ENCODE data around the gene DOCK8. TPM values are rescaled to one million over a fixed set of nuclear protein-coding genes. Genes with fewer than 3 reads are reported as not detected.

The DOCK8 gene
- total and polyA plus RNA-seq, 2 of the 4 experiments (the other 2 are of a cell fraction): not detected

GRCh38 chr9:511861-512260 is 297.2 kb downstream of the DOCK8 start:
- intact Hi-C loops (cut with micrococcal nuclease) (no loop called here), in situ Hi-C loops (cut with MboI; ENCODE audit: low sequenced_read_pairs) (no loop called here), dilution Hi-C loops (cut with HindIII; ENCODE audit: low sequenced_read_pairs, unreplicated experiment) (no loop called here)
- no CpG with 5 or more reads among the region's 1 CpG for WGBS, 2 experiments (ENCODE audit: extremely low coverage in 2 of 2, insufficient read length in 1 of 2)
- Histone ChIP-seq H3K56ac (ENCODE audit: extremely low read depth, insufficient read depth, low read length) (no peak overlapping the region), H3K4me3 (ENCODE audit: insufficient read depth, low read depth, low read length) (no peak overlapping the region), H2BK5ac (ENCODE audit: low read depth, low read length, poor library complexity, severe bottlenecking) (no peak overlapping the region), H4K91ac (ENCODE audit: insufficient read depth, low read depth, low read length) (no peak overlapping the region), H3K4ac (ENCODE audit: low read depth, low read length) (no peak overlapping the region), H3K36me3 (ENCODE audit: control insufficient read depth, insufficient read depth, low read length) (no peaks in the 10 kb centered on the region), H3K14ac (replicated peaks; ENCODE audit: low read depth, low read length) (no peak overlapping the region), H2BK15ac (ENCODE audit: low read depth, low read length) (no peak overlapping the region), H3K9ac (ENCODE audit: low read depth, low read length) (no peak overlapping the region), H3K27ac (ENCODE audit: insufficient read depth, low read length) (no peak overlapping the region), H3K27me3 (ENCODE audit: control insufficient read depth, insufficient read depth, low read length) (no peaks in the 10 kb centered on the region; the same call in 1 of the 2 replicates), H4K20me1 (ENCODE audit: insufficient read depth, low read length) (no peaks in the 10 kb centered on the region), H2AFZ (replicated peaks; ENCODE audit: low read length, poor library complexity) (no peak overlapping the region), H2AK9ac (replicated peaks; ENCODE audit: low read depth, low read length, poor library complexity) (no peak overlapping the region), H4K8ac (ENCODE audit: low read depth in 2 of 2, low read length in 2 of 2) (no peak overlapping the region), H3K23ac (ENCODE audit: low read depth, low read length) (no peak overlapping the region), H3K4me2 (ENCODE audit: low read depth, low read length) (no peak overlapping the region), H2AK5ac (ENCODE audit: low read depth, low read length) (no peak overlapping the region), H3K4me1 (ENCODE audit: control insufficient read depth, insufficient read depth, low read length) (no peaks in the 10 kb centered on the region), H4K5ac (ENCODE audit: low read depth, low read length) (no peak overlapping the region), H3K18ac (ENCODE audit: low read depth, low read length) (no peak overlapping the region), H2BK20ac (ENCODE audit: low read depth, low read length) (no peak overlapping the region), H2BK120ac (ENCODE audit: low read depth, low read length) (no peak overlapping the region), H3K79me1 (ENCODE audit: low read depth in 1 of 2, low read length in 2 of 2) (no peaks in the 10 kb centered on the region), H3K9me1 (ENCODE audit: insufficient read depth, low read length) (no peaks in the 10 kb centered on the region), H3K9me3 (ENCODE audit: control insufficient read depth, insufficient read depth, low read length) (no peaks in the 10 kb centered on the region)
- POLR2A ChIA-PET (ENCODE audit: unreplicated experiment): no interaction called here
- ATAC-seq (ENCODE audit: low read depth) (no peak), DNase-seq (no peak)
- CTCF ChIA-PET: no interaction called here
- no peak for TF ChIP-seq MXI1 (IDR thresholded peaks at IDR 0.05; ENCODE audit: borderline replicate concordance, low read depth, low read length)
- no peak for TF ChIP-seq RAD21 (IDR thresholded peaks at IDR 0.05; ENCODE audit: low read length)
- no peak for TF ChIP-seq RFX5 (IDR thresholded peaks at IDR 0.05; ENCODE audit: low read depth, low read length)
- TF ChIP-seq BHLHE40 (IDR thresholded peaks at IDR 0.05; ENCODE audit: low read depth, low read length): no peak
- TF ChIP-seq POLR2A (IDR thresholded peaks at IDR 0.05; ENCODE audit: low read depth, low read length): no peak
- TF ChIP-seq FOS (IDR thresholded peaks at IDR 0.05; ENCODE audit: low read depth, low read length): no peak
- TF ChIP-seq, protein P1, sequence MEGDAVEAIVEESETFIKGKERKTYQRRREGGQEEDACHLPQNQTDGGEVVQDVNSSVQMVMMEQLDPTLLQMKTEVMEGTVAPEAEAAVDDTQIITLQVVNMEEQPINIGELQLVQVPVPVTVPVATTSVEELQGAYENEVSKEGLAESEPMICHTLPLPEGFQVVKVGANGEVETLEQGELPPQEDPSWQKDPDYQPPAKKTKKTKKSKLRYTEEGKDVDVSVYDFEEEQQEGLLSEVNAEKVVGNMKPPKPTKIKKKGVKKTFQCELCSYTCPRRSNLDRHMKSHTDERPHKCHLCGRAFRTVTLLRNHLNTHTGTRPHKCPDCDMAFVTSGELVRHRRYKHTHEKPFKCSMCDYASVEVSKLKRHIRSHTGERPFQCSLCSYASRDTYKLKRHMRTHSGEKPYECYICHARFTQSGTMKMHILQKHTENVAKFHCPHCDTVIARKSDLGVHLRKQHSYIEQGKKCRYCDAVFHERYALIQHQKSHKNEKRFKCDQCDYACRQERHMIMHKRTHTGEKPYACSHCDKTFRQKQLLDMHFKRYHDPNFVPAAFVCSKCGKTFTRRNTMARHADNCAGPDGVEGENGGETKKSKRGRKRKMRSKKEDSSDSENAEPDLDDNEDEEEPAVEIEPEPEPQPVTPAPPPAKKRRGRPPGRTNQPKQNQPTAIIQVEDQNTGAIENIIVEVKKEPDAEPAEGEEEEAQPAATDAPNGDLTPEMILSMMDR (conservative IDR thresholded peaks at IDR 0.05; ENCODE audit: low read depth, low read length): no peak
- TF ChIP-seq CEBPB (IDR thresholded peaks at IDR 0.05; ENCODE audit: low read depth, low read length): no peak
- TF ChIP-seq, protein P2, sequence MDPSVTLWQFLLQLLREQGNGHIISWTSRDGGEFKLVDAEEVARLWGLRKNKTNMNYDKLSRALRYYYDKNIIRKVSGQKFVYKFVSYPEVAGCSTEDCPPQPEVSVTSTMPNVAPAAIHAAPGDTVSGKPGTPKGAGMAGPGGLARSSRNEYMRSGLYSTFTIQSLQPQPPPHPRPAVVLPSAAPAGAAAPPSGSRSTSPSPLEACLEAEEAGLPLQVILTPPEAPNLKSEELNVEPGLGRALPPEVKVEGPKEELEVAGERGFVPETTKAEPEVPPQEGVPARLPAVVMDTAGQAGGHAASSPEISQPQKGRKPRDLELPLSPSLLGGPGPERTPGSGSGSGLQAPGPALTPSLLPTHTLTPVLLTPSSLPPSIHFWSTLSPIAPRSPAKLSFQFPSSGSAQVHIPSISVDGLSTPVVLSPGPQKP (IDR thresholded peaks at IDR 0.05; ENCODE audit: borderline replicate concordance, low read depth, low read length): no peak
- no peak for TF ChIP-seq MAZ (IDR thresholded peaks at IDR 0.05; ENCODE audit: borderline replicate concordance, low read depth, low read length)
- TF ChIP-seq SMC3 (IDR thresholded peaks at IDR 0.05; ENCODE audit: low read depth, low read length): no peak
- TF ChIP-seq, protein P3, sequence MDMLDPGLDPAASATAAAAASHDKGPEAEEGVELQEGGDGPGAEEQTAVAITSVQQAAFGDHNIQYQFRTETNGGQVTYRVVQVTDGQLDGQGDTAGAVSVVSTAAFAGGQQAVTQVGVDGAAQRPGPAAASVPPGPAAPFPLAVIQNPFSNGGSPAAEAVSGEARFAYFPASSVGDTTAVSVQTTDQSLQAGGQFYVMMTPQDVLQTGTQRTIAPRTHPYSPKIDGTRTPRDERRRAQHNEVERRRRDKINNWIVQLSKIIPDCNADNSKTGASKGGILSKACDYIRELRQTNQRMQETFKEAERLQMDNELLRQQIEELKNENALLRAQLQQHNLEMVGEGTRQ (IDR thresholded peaks at IDR 0.05; ENCODE audit: low read depth, low read length): no peak
- TF ChIP-seq RCOR1 (IDR thresholded peaks at IDR 0.05; ENCODE audit: insufficient replicate concordance, low read length): no peak
- TF ChIP-seq MAFK (IDR thresholded peaks at IDR 0.05; ENCODE audit: low read depth, low read length): no peak
- no peak for TF ChIP-seq CHD1 (IDR thresholded peaks at IDR 0.05; ENCODE audit: low read depth, low read length)
- no peak for TF ChIP-seq NFE2L2 (IDR thresholded peaks at IDR 0.05; ENCODE audit: low read depth, low read length)
- BruUV-seq (replicated peaks): no TSS peak
